HepG2 (cell line): ENCODE data around the gene SH2D7. TPM values are rescaled to one million over a fixed set of nuclear protein-coding genes. Genes with fewer than 3 reads are reported as not detected.

Source experiments
- AKAP8 ChIP-seq: sonication (generic); formaldehyde crosslinking; IDR thresholded peaks from 2 replicates; pipeline ENCODE4 v1.5.1; 2020; ENCODE audit warnings: mild to moderate bottlenecking, missing genetic modification reagents
- BRF2 ChIP-seq: sonication (generic); formaldehyde crosslinking; IDR thresholded peaks from 2 replicates; pipeline ENCODE4 v1.8.1; 2022; ENCODE audit warnings: mild to moderate bottlenecking, missing genetic modification reagents
- CHCHD3 ChIP-seq: sonication (generic); formaldehyde crosslinking; IDR thresholded peaks from 2 replicates; pipeline ENCODE4 v1.8.0; 2022; ENCODE audit warnings: mild to moderate bottlenecking, missing genetic modification reagents, moderate library complexity
- EHMT2 ChIP-seq: fragments of 200-600 bp; sonication (generic); IDR thresholded peaks from 2 replicates; pipeline ENCODE4 v1.7.0; 2017; ENCODE audit warnings: antibody characterized with exemption, low read depth, low read length, borderline replicate concordance
- FOXM1 ChIP-seq: sonication (generic); formaldehyde crosslinking; IDR thresholded peaks from 2 replicates; pipeline ENCODE4 v1.5.0; 2020; ENCODE audit warnings: missing genetic modification reagents
- JDP2 ChIP-seq: sonication (generic); formaldehyde crosslinking; IDR thresholded peaks from 2 replicates; pipeline ENCODE4 v1.8.1; 2022; ENCODE audit warnings: missing genetic modification reagents, borderline replicate concordance
- JUN ChIP-seq: sonication (generic); formaldehyde crosslinking; IDR thresholded peaks from 2 replicates; pipeline ENCODE4 v1.4.0; 2020; ENCODE audit warnings: mild to moderate bottlenecking, missing genetic modification reagents
- NCOR1 ChIP-seq: fragments of 200-600 bp; sonication (generic); IDR thresholded peaks from 2 replicates; pipeline ENCODE4 v1.7.0; 2017; ENCODE audit warnings: antibody characterized with exemption, low read length, borderline replicate concordance
- RAD51 ChIP-seq: fragments of 450-650 bp; IDR thresholded peaks from 2 replicates; pipeline ENCODE4 v1.6.1; 2016; ENCODE audit warnings: borderline replicate concordance
- REPIN1 ChIP-seq: sonication (generic); formaldehyde crosslinking; IDR thresholded peaks from 2 replicates; pipeline ENCODE4 v1.8.0; 2022; ENCODE audit warnings: missing genetic modification reagents, low read depth, mild to moderate bottlenecking, borderline replicate concordance
- RFXANK ChIP-seq: IDR thresholded peaks from 2 replicates; pipeline ENCODE4 v1.6.1; 2016
- SIX4 ChIP-seq: sonication (generic); formaldehyde crosslinking; IDR thresholded peaks from 2 replicates; pipeline ENCODE4 v1.4.0; 2020; ENCODE audit warnings: missing genetic modification reagents
- SOX5 ChIP-seq: IDR thresholded peaks from 2 replicates; pipeline ENCODE4 v1.6.1; 2016; ENCODE audit warnings: borderline replicate concordance
- ZNF274 ChIP-seq: sonication (generic); formaldehyde crosslinking; IDR thresholded peaks from 2 replicates; pipeline ENCODE4 v1.5.1; 2020; ENCODE audit warnings: mild to moderate bottlenecking, missing genetic modification reagents
- ZNF672 ChIP-seq: sonication (generic); formaldehyde crosslinking; IDR thresholded peaks from 2 replicates; pipeline ENCODE4 v1.8.1; 2022; ENCODE audit warnings: missing genetic modification reagents
- ZNF782 ChIP-seq: sonication (generic); formaldehyde crosslinking; IDR thresholded peaks from 2 replicates; pipeline ENCODE4 v1.4.0; 2020; ENCODE audit warnings: missing genetic modification reagents, mild to moderate bottlenecking, borderline replicate concordance
- ZNF83 ChIP-seq: sonication (generic); formaldehyde crosslinking; IDR thresholded peaks from 2 replicates; pipeline ENCODE4 v1.4.0; 2020; ENCODE audit warnings: missing genetic modification reagents, mild to moderate bottlenecking, borderline replicate concordance
- ZNF839 ChIP-seq: sonication (generic); formaldehyde crosslinking; IDR thresholded peaks from 2 replicates; pipeline ENCODE4 v1.4.0; 2020; ENCODE audit warnings: missing genetic modification reagents, mild to moderate bottlenecking, borderline replicate concordance
- ZSCAN25 ChIP-seq: sonication (generic); formaldehyde crosslinking; IDR thresholded peaks from 2 replicates; pipeline ENCODE4 v1.8.0; 2022; ENCODE audit warnings: mild to moderate bottlenecking, missing genetic modification reagents
- ZZZ3 ChIP-seq: sonication (generic); formaldehyde crosslinking; IDR thresholded peaks from 2 replicates; pipeline ENCODE4 v1.4.0; 2020; ENCODE audit warnings: missing genetic modification reagents, mild to moderate bottlenecking, borderline replicate concordance
- polyA plus RNA-seq, 8 experiments: library from polyadenylated mRNA; depleted of rRNA in 3 of 8; stranded (reverse) in 7 of 8; unstranded in 1 of 8; fragments of >200 nt; fragmentation: Illumina TruSeq in 4 of 8; extraction: Trizol in 4 of 8; gene quantifications; 2 replicates each; pipeline versions ENCODE4 v1.2.1 to v1.2.3, GENCODE V29; 2011 to 2016; ENCODE audit warnings: low read depth in 4 of 8, missing spikeins in 1 of 8, mixed read lengths in 1 of 8; ENCODE audit not compliant: insufficient read depth in 1 of 8
- total RNA-seq, 5 experiments: library from RNA; depleted of rRNA; stranded (reverse); fragments of >200 nt; fragmentation: Illumina TruSeq; extraction: Trizol; gene quantifications; 2 replicates each; pipeline ENCODE4 v1.2.3, GENCODE V29; 2016; ENCODE audit warnings: low read depth in 1 of 5
- TF ChIP-seq, protein P1 (sequence below): sonication (generic); formaldehyde crosslinking; IDR thresholded peaks from 2 replicates; pipeline ENCODE4 v1.4.0; 2020; ENCODE audit warnings: missing genetic modification reagents, borderline replicate concordance
- TF ChIP-seq, protein P2 (sequence below): sonication (generic); formaldehyde crosslinking; conservative IDR thresholded peaks from 2 replicates; pipeline ENCODE4 v1.4.0; 2020; ENCODE audit warnings: missing genetic modification reagents
- TF ChIP-seq, protein P3 (sequence below): sonication (generic); formaldehyde crosslinking; IDR thresholded peaks from 2 replicates; pipeline ENCODE4 v1.5.0; 2020; ENCODE audit warnings: mild to moderate bottlenecking, missing genetic modification reagents
- TF ChIP-seq, protein P4 (sequence below): sonication (generic); formaldehyde crosslinking; IDR thresholded peaks from 2 replicates; pipeline ENCODE4 v1.5.0; 2020; ENCODE audit warnings: missing genetic modification reagents

The SH2D7 gene
- total and polyA plus RNA-seq, 2 of the 13 experiments (the other 11 are each of a cell fraction or from before 2014, with no cell fraction given), result not detected

DNA sequence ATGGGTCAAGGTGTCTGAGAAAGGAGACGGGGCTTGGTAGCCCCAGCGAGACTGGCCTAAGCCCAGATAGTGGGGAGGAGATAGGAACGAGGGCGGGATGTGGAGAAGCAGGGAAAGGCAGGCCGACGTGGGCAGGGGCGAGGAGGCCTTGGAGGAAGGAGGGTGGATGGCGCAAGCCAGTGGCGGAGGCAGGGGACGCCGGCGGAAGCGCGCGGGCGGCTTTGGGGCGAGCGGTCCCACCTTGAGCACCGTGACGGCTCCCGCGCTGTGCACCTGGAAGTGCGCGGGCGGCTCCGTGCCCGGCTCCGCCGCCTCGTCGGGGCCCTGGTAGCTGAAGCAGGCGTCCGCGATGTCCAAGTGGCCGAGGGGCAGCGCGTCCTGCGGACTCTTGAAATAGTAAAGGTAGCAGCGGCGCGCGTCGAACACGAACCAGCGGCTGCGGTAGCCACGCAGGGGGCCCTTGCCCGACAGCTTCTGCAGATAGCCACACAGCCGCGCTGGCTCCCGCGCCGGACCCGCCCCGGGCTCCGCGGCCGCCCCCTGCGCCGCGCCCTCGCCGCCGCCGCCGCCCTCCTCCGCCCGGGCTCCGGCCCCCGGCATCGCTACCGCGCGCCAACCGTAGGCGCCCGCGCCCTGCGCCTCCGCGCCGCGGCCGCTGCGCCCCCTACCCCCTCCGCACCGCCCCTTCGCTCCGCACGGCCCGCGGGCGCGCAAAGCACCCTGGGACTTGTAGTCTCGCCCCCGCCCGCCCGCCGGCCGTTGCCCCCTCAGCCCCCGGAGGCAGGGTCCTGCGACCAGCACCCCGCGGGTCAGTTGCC is 15.1 kb upstream of the SH2D7 start, which contains the start of gene TBC1D2B (continued):
- TF ChIP-seq ZNF83 (no peak), AKAP8 (0 out of 2 replicates have a peak, but pooled peaks have one; percentile 27), RAD51 (no peak), BRF2 (CRISPR knock-in tag) (no peak), ZNF839 (no peak), ZNF672 (CRISPR knock-in tag) (no peak), JDP2 (CRISPR knock-in tag) (no peak), FOXM1 (no peak), RFXANK (CRISPR knock-in tag) (no peak), REPIN1 (CRISPR knock-in tag) (no peak), ZSCAN25 (0 out of 2 replicates have a peak, but pooled peaks have one; percentile 19), ZNF782 (CRISPR knock-in tag) (peak; percentile 47; the same call in 1 of the 2 replicates), JUN (CRISPR knock-in tag) (no peak), NCOR1 (no peak), EHMT2 (no peak), SOX5 (CRISPR knock-in tag) (no peak), SIX4 (CRISPR knock-in tag) (no peak), ZZZ3 (CRISPR knock-in tag) (no peak), CHCHD3 (CRISPR knock-in tag) (0 out of 2 replicates have a peak, but pooled peaks have one; percentile 69), ZNF274 (no peak; the same call in 1 of the 2 replicates)
- TF ChIP-seq, protein P1, sequence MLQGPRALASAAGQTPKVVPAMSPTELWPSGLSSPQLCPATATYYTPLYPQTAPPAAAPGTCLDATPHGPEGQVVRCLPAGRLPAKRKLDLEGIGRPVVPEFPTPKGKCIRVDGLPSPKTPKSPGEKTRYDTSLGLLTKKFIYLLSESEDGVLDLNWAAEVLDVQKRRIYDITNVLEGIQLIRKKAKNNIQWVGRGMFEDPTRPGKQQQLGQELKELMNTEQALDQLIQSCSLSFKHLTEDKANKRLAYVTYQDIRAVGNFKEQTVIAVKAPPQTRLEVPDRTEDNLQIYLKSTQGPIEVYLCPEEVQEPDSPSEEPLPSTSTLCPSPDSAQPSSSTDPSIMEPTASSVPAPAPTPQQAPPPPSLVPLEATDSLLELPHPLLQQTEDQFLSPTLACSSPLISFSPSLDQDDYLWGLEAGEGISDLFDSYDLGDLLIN (CRISPR knock-in tag), result no peak
- TF ChIP-seq, protein P2, sequence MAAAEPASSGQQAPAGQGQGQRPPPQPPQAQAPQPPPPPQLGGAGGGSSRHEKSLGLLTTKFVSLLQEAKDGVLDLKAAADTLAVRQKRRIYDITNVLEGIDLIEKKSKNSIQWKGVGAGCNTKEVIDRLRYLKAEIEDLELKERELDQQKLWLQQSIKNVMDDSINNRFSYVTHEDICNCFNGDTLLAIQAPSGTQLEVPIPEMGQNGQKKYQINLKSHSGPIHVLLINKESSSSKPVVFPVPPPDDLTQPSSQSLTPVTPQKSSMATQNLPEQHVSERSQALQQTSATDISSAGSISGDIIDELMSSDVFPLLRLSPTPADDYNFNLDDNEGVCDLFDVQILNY (CRISPR knock-in tag), result no peak
- TF ChIP-seq, protein P3, sequence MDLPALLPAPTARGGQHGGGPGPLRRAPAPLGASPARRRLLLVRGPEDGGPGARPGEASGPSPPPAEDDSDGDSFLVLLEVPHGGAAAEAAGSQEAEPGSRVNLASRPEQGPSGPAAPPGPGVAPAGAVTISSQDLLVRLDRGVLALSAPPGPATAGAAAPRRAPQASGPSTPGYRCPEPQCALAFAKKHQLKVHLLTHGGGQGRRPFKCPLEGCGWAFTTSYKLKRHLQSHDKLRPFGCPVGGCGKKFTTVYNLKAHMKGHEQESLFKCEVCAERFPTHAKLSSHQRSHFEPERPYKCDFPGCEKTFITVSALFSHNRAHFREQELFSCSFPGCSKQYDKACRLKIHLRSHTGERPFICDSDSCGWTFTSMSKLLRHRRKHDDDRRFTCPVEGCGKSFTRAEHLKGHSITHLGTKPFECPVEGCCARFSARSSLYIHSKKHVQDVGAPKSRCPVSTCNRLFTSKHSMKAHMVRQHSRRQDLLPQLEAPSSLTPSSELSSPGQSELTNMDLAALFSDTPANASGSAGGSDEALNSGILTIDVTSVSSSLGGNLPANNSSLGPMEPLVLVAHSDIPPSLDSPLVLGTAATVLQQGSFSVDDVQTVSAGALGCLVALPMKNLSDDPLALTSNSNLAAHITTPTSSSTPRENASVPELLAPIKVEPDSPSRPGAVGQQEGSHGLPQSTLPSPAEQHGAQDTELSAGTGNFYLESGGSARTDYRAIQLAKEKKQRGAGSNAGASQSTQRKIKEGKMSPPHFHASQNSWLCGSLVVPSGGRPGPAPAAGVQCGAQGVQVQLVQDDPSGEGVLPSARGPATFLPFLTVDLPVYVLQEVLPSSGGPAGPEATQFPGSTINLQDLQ (CRISPR knock-in tag), result no peak
- TF ChIP-seq, protein P4, sequence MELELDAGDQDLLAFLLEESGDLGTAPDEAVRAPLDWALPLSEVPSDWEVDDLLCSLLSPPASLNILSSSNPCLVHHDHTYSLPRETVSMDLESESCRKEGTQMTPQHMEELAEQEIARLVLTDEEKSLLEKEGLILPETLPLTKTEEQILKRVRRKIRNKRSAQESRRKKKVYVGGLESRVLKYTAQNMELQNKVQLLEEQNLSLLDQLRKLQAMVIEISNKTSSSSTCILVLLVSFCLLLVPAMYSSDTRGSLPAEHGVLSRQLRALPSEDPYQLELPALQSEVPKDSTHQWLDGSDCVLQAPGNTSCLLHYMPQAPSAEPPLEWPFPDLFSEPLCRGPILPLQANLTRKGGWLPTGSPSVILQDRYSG, result no peak
